SH-SY5Y (cell line): ENCODE results near the gene ERGIC1.

Experiments
- GATA2 ChIP-seq: IDR thresholded peaks from 2 replicates; pipeline ENCODE4 v1.6.1; 2011; ENCODE audit warnings: mild to moderate bottlenecking, low read depth, low read length
- GATA3 ChIP-seq: IDR thresholded peaks from 2 replicates; pipeline ENCODE4 v1.6.1; 2011; ENCODE audit warnings: low read depth, mild to moderate bottlenecking, low read length, moderate library complexity

Gene ERGIC1

GRCh38 chr5:172881691-172882370 is 47.8 kb downstream of the ERGIC1 start:
- TF ChIP-seq GATA3, result no peak
- TF ChIP-seq GATA2, result no peak

- TF ChIP-seq GATA3, result no peak
- no peak for TF ChIP-seq GATA2
These were observed 49.0 kb downstream of the ERGIC1 start for GRCh38 chr5:172883066-172883465.

GRCh38 chr5:172885597-172886340 is 51.7 kb downstream of the ERGIC1 start:
- TF ChIP-seq GATA2, result no peak
- no peak for TF ChIP-seq GATA3

GRCh38 chr5:172886476-172886875 is 52.4 kb downstream of the ERGIC1 start:
- TF ChIP-seq GATA2 (no peak), GATA3 (no peak)

- TF ChIP-seq GATA2, result no peak
- TF ChIP-seq GATA3, result no peak
These were observed 53.0 kb downstream of the ERGIC1 start for GRCh38 chr5:172886974-172887501.

GRCh38 chr5:172887692-172888091 is 53.6 kb downstream of the ERGIC1 start:
- no peak for TF ChIP-seq GATA3
- TF ChIP-seq GATA2, result no peak

- TF ChIP-seq GATA3 (no peak), GATA2 (no peak)
These were observed 56.6 kb downstream of the ERGIC1 start for GRCh38 chr5:172890659-172891058.

GRCh38 chr5:172891716-172892421 is 57.8 kb downstream of the ERGIC1 start:
- TF ChIP-seq GATA2, result no peak
- no peak for TF ChIP-seq GATA3

GRCh38 chr5:172892713-172893112 is 58.7 kb downstream of the ERGIC1 start:
- TF ChIP-seq GATA3 (no peak), GATA2 (no peak)

- TF ChIP-seq GATA3 (no peak), GATA2 (no peak)
These were observed 60.8 kb downstream of the ERGIC1 start for GRCh38 chr5:172894767-172895388.

- TF ChIP-seq GATA2 (no peak), GATA3 (no peak)
These were observed 61.5 kb downstream of the ERGIC1 start for GRCh38 chr5:172895549-172895948.

GRCh38 chr5:172896465-172896864 is 62.4 kb downstream of the ERGIC1 start:
- TF ChIP-seq GATA3 (no peak), GATA2 (no peak)

- TF ChIP-seq GATA2, result no peak
- TF ChIP-seq GATA3, result no peak
These were observed 63.6 kb downstream of the ERGIC1 start for GRCh38 chr5:172897481-172898217.
